Measurements from ENCODE around the gene MYO3B.
"Not testable (repeated sequence)": the region's sequence is repeated elsewhere in the genome, so short reads cannot be mapped to it uniquely, and the experiment has no call there.

Gene MYO3B

GRCh38 chr2:170241756-170242155 is 63.8 kb downstream of the MYO3B start:
- no peak for DNase-seq

- DNase-seq = no peak
Measured at GRCh38 chr2:170243118-170243837, 65.3 kb downstream of the MYO3B start.

- no peak for DNase-seq
Measured at GRCh38 chr2:170243898-170244297, 66.0 kb downstream of the MYO3B start.

GRCh38 chr2:170244555-170244954 is 66.6 kb downstream of the MYO3B start:
- no peak for DNase-seq

- DNase-seq = no peak
Measured at GRCh38 chr2:170245312-170245711, 67.4 kb downstream of the MYO3B start.

GRCh38 chr2:170247333-170247732 is 69.4 kb downstream of the MYO3B start:
- no peak for DNase-seq

- no peak for DNase-seq
Measured at GRCh38 chr2:170247882-170248393, 70.0 kb downstream of the MYO3B start.

GRCh38 chr2:170248574-170249393 is 70.8 kb downstream of the MYO3B start:
- no peak for DNase-seq

GRCh38 chr2:170249761-170250160 is 71.8 kb downstream of the MYO3B start:
- no peak for DNase-seq

GRCh38 chr2:170250584-170250983 is 72.6 kb downstream of the MYO3B start:
- DNase-seq = no peak

GRCh38 chr2:170252414-170252813 is 74.5 kb downstream of the MYO3B start:
- no peak for DNase-seq

GRCh38 chr2:170253721-170254230 is 75.8 kb downstream of the MYO3B start:
- no peak for DNase-seq

GRCh38 chr2:170254293-170254732 is 76.4 kb downstream of the MYO3B start:
- no peak for DNase-seq

GRCh38 chr2:170255137-170255536 is 77.2 kb downstream of the MYO3B start:
- DNase-seq = no peak

GRCh38 chr2:170255971-170256370 is 78.0 kb downstream of the MYO3B start:
- DNase-seq = no peak

- DNase-seq = no peak
Measured at GRCh38 chr2:170258382-170258781, 80.4 kb downstream of the MYO3B start.

- no peak for DNase-seq
Measured at GRCh38 chr2:170260188-170260587, 82.2 kb downstream of the MYO3B start.

GRCh38 chr2:170261566-170261965 is 83.6 kb downstream of the MYO3B start:
- no peak for DNase-seq

- DNase-seq = no peak
Measured at GRCh38 chr2:170262343-170262742, 84.4 kb downstream of the MYO3B start.

- no peak for DNase-seq
Measured at GRCh38 chr2:170262806-170263205, 84.9 kb downstream of the MYO3B start.

GRCh38 chr2:170263728-170264521 is 86.0 kb downstream of the MYO3B start:
- not testable (repeated sequence) for DNase-seq

GRCh38 chr2:170264522-170264860 is 86.5 kb downstream of the MYO3B start:
- DNase-seq = no peak

GRCh38 chr2:170264865-170265264 is 86.9 kb downstream of the MYO3B start:
- DNase-seq = no peak

All from CD4-positive, alpha-beta T cell treated with Interferon alpha-2 for 1 hour (primary cell).